Common myeloid progenitor, CD34-positive (primary cell): Measurements from ENCODE around the gene OPCML.

Experiments
- CTCF ChIA-PET: fragments of 350-600 bp; sonication (Branson Sonifier 250); formaldehyde crosslinking; loops from one replicate; lab custom pipeline; 2021; ENCODE audit warnings: antibody characterized with exemption; lab: Charles Lee
- POLR2A ChIA-PET: fragments of 350-600 bp; sonication (Branson Sonifier 250); formaldehyde crosslinking; loops from one replicate; lab custom pipeline; 2021; ENCODE audit warnings: antibody characterized with exemption; lab: Charles Lee
- DNase-seq, 3 donors: peaks; one replicate each; pipeline versions ENCODE4 v3.0.0 to v3.0.0-alpha.2; 2013
- H3K27ac ChIP-seq, 2 experiments: 1 replicate in 1 of 2; 2 replicates in 1 of 2; pipeline ENCODE4 v1.7.0; 2013; ENCODE audit warnings: inconsistent platforms in 2 of 2, low read length in 2 of 2, mild to moderate bottlenecking in 2 of 2, low read depth in 1 of 2, moderate library complexity in 1 of 2; ENCODE audit not compliant: severe bottlenecking in 2 of 2, insufficient read depth in 1 of 2, poor library complexity in 1 of 2
- H3K27me3 ChIP-seq, 5 experiments: replicated peaks in 2 of 5; 1 replicate in 3 of 5; 2 replicates in 2 of 5; pipeline versions ENCODE4 v1.6.1 to v1.7.0; 2013; ENCODE audit warnings: low read length in 4 of 5, mild to moderate bottlenecking in 2 of 5, moderate library complexity in 2 of 5, inconsistent platforms in 1 of 5; ENCODE audit not compliant: insufficient read depth in 5 of 5, control insufficient read depth in 4 of 5
- H3K36me3 ChIP-seq, 4 experiments: 1 replicate in 2 of 4; 2 replicates in 2 of 4; pipeline versions ENCODE4 v1.6.1 to v1.7.0; 2013; ENCODE audit warnings: low read length in 3 of 4, control low read depth in 1 of 4, mild to moderate bottlenecking in 1 of 4; ENCODE audit not compliant: control insufficient read depth in 4 of 4, insufficient read depth in 4 of 4
- H3K4me1 ChIP-seq, 4 experiments: 1 replicate in 3 of 4; 2 replicates in 1 of 4; pipeline versions ENCODE4 v1.6.1 to v1.7.1; 2013; ENCODE audit warnings: low read length in 3 of 4, mild to moderate bottlenecking in 3 of 4, control low read depth in 1 of 4, inconsistent platforms in 1 of 4, moderate library complexity in 1 of 4; ENCODE audit not compliant: control insufficient read depth in 4 of 4, insufficient read depth in 4 of 4; ENCODE audit errors: control extremely low read depth in 1 of 4
- H3K4me3 ChIP-seq, 7 experiments: 1 replicate in 4 of 7; 2 replicates in 3 of 7; pipeline versions ENCODE4 v1.5.1 to v1.7.0; 2013; ENCODE audit warnings: mild to moderate bottlenecking in 7 of 7, low read length in 6 of 7, moderate library complexity in 6 of 7, inconsistent platforms in 2 of 7, low read depth in 2 of 7, control low read depth in 1 of 7; ENCODE audit not compliant: insufficient read depth in 4 of 7, control insufficient read depth in 1 of 7; ENCODE audit errors: extremely low read depth in 1 of 7
- H3K9me3 ChIP-seq, 5 experiments: 1 replicate in 4 of 5; 2 replicates in 1 of 5; pipeline versions ENCODE4 v1.6.1 to v1.7.1; 2013; ENCODE audit warnings: low read length in 4 of 5, mild to moderate bottlenecking in 2 of 5, inconsistent platforms in 1 of 5, low read depth in 1 of 5, moderate library complexity in 1 of 5; ENCODE audit not compliant: control insufficient read depth in 4 of 5, insufficient read depth in 2 of 5; ENCODE audit errors: control extremely low read depth in 1 of 5
- WGBS: methylation state at CpG from one replicate; pipeline ENCODE4 v1.1.5; 2013; ENCODE audit not compliant: insufficient coverage; 5-methylcytosine and 5-hydroxymethylcytosine counted together

OPCML gene

GRCh38 chr11:133024301-133024700 is 508.0 kb downstream of the OPCML start:
- CTCF ChIA-PET, result no interaction called here
- H3K9me3 ChIP-seq, result no peaks in the 10 kb centered on the region
- H3K27me3 ChIP-seq, result peaks cover 0 to 6% (median 2%) of the 10 kb centered on the region in 5 experiments
- no peaks in the 10 kb centered on the region for H3K4me1 ChIP-seq
- H3K36me3 ChIP-seq, result no peaks in the 10 kb centered on the region
- DNase-seq, result no peak
- no peak overlapping the region for H3K27ac ChIP-seq
- no peak overlapping the region for H3K4me3 ChIP-seq
- POLR2A ChIA-PET, result no interaction called here
- 86% methylated on average over 2 of the region's 5 CpGs for WGBS

- H3K27me3 ChIP-seq, result peaks cover 0 to 6% (median 2%) of the 10 kb centered on the region in 5 experiments
- no peaks in the 10 kb centered on the region for H3K9me3 ChIP-seq
- no peaks in the 10 kb centered on the region for H3K4me1 ChIP-seq
- no peak overlapping the region for H3K27ac ChIP-seq
- no peak for DNase-seq
- 100% methylated on average over 3 of the region's 9 CpGs for WGBS
- no peak overlapping the region for H3K4me3 ChIP-seq
- ChIA-PET CTCF (no interaction called here), POLR2A (no interaction called here)
- H3K36me3 ChIP-seq, result no peaks in the 10 kb centered on the region
Measured at GRCh38 chr11:133023232-133023631, 509.1 kb downstream of the OPCML start.

- H3K36me3 ChIP-seq, result no peaks in the 10 kb centered on the region
- no peaks in the 10 kb centered on the region for H3K9me3 ChIP-seq
- no peak overlapping the region for H3K27ac ChIP-seq
- peaks cover 0 to 6% (median 2%) of the 10 kb centered on the region in 5 experiments for H3K27me3 ChIP-seq
- ChIA-PET POLR2A (no interaction called here), CTCF (no interaction called here)
- no peak overlapping the region for H3K4me3 ChIP-seq
- 63% methylated on average over 7 of the region's 7 CpGs for WGBS
- no peak for DNase-seq
- no peaks in the 10 kb centered on the region for H3K4me1 ChIP-seq
Measured at GRCh38 chr11:133021553-133021952, 510.7 kb downstream of the OPCML start.

GRCh38 chr11:133020372-133020714 is 512.0 kb downstream of the OPCML start:
- no CpG with 5 or more reads among the region's 1 CpG for WGBS

GRCh38 chr11:133019545-133020371 is 512.5 kb downstream of the OPCML start:
- Histone ChIP-seq H3K4me3 (no peak overlapping the region), H3K27ac (no peak overlapping the region), H3K9me3 (no peaks in the 10 kb centered on the region), H3K27me3 (peaks cover 0 to 6% (median 2%) of the 10 kb centered on the region in 5 experiments), H3K36me3 (no peaks in the 10 kb centered on the region), H3K4me1 (no peaks in the 10 kb centered on the region)
- 92% methylated on average over 13 of the region's 17 CpGs for WGBS
- ChIA-PET CTCF (no interaction called here), POLR2A (no interaction called here)
- no peak for DNase-seq

More at GRCh38 chr11:133020372-133020714, 512.0 kb downstream of the OPCML start:
- Histone ChIP-seq H3K4me1 (no peaks in the 10 kb centered on the region), H3K27me3 (peaks cover 0 to 6% (median 2%) of the 10 kb centered on the region in 5 experiments), H3K4me3 (no peak overlapping the region), H3K36me3 (no peaks in the 10 kb centered on the region), H3K9me3 (no peaks in the 10 kb centered on the region), H3K27ac (no peak overlapping the region)
- ChIA-PET CTCF (no interaction called here), POLR2A (interaction anchor here (0.6 kb wide), 1 partner anchor 1049 kb away, joined by 3 read pairs; no protein-coding TSS in a partner anchor)
- DNase-seq, result no peak

GRCh38 chr11:133015457-133015856 is 516.8 kb downstream of the OPCML start:
- Histone ChIP-seq H3K27me3 (peaks cover 0 to 2% (median 0%) of the 10 kb centered on the region in 5 experiments), H3K4me1 (no peaks in the 10 kb centered on the region), H3K4me3 (no peak overlapping the region), H3K27ac (no peak overlapping the region), H3K9me3 (no peaks in the 10 kb centered on the region), H3K36me3 (no peaks in the 10 kb centered on the region)
- WGBS, result 100% methylated on average over 1 of the region's 1 CpG
- DNase-seq, result no peak
- ChIA-PET POLR2A (no interaction called here), CTCF (no interaction called here)

- 81% methylated on average over 5 of the region's 5 CpGs for WGBS
- Histone ChIP-seq H3K4me1 (no peaks in the 10 kb centered on the region), H3K9me3 (no peaks in the 10 kb centered on the region), H3K27me3 (peaks cover 0 to 2% (median 0%) of the 10 kb centered on the region in 5 experiments), H3K27ac (no peak overlapping the region), H3K4me3 (no peak overlapping the region), H3K36me3 (no peaks in the 10 kb centered on the region)
- POLR2A ChIA-PET, result no interaction called here
- CTCF ChIA-PET, result interaction anchor here (0.6 kb wide), 1 partner anchor 23 kb away, joined by 3 read pairs; no protein-coding TSS in a partner anchor
- DNase-seq, result no peak
Measured at GRCh38 chr11:133014337-133014736, 518.0 kb downstream of the OPCML start.
